Psoas muscle (tissue), 8 donors: ENCODE measurements around the gene LRRC57. TPM values are rescaled to one million over a fixed set of nuclear protein-coding genes. Genes with fewer than 3 reads are reported as not detected.

Experiments
- ATAC-seq, 4 donors: fragments of 200-7000 bp; cut with Tn5 transposase; one replicate each; pipeline ENCODE4 v1.9.1; 2020; ENCODE audit warnings: moderate library complexity in 3 of 4, mild to moderate bottlenecking in 2 of 4
- DNase-seq, 2 donors: peaks; one replicate each; pipeline ENCODE4 v3.0.0-alpha.2; 2020
- H3K27ac ChIP-seq: fragments of 200-600 bp; one replicate; pipeline ENCODE4 v1.8.0; 2022
- H3K27me3 ChIP-seq, 3 donors: fragments of 200-600 bp in 1 of 3; one replicate each; pipeline versions ENCODE4 v1.6.1 to v1.8.0; 2013 to 2022; ENCODE audit warnings: low read length in 2 of 3, mild to moderate bottlenecking in 2 of 3, moderate library complexity in 1 of 3; ENCODE audit not compliant: insufficient read depth in 3 of 3
- H3K36me3 ChIP-seq, 2 donors: fragments of 200-600 bp in 1 of 2; one replicate each; pipeline versions ENCODE4 v1.6.1 to v1.8.0; 2013 to 2022; ENCODE audit warnings: low read depth in 1 of 2, mild to moderate bottlenecking in 1 of 2, moderate library complexity in 1 of 2; ENCODE audit not compliant: insufficient read depth in 1 of 2
- H3K4me1 ChIP-seq: fragments of 200-600 bp; one replicate; pipeline ENCODE4 v1.8.0; 2022
- H3K4me3 ChIP-seq: fragments of 200-600 bp; one replicate; pipeline ENCODE4 v1.8.0; 2022; ENCODE audit warnings: mild to moderate bottlenecking
- H3K9me3 ChIP-seq: fragments of 200-600 bp; one replicate; pipeline ENCODE4 v1.8.0; 2022
- CTCF ChIP-seq: fragments of 200-600 bp; IDR thresholded peaks from one replicate; pipeline ENCODE4 v1.8.0; 2022; ENCODE audit warnings: antibody characterized with exemption
- WGBS, 3 donors: extraction: QIAGEN DNeasy Blood & Tissue Kit; methylation state at CpG; one replicate each; pipeline versions ENCODE4 v1.1.6 to v1.1.7; 2013; 5-methylcytosine and 5-hydroxymethylcytosine counted together
- intact Hi-C, 2 donors: fragments of 100-400 bp; cut with DNase I; formaldehyde crosslinking; loops; one replicate each; pipeline versions ENCODE4 v1.11.0 to v1.14.2; 2022
- polyA plus RNA-seq, 3 donors: library from polyadenylated mRNA; stranded (reverse); fragments of 200-250 nt; gene quantifications; one replicate each; pipeline ENCODE4 v1.2.3, GENCODE V29; 2013
- total RNA-seq, 4 donors: library from RNA; stranded (reverse); fragmentation: NEBNext Ultra II Directional in 2 of 4; extraction: Animal tissue kit (Norgen Biotek cat#: 25700) in 2 of 4; gene quantifications; one replicate each; pipeline versions ENCODE4 v1.2.1 to v1.2.4, GENCODE V29; 2021 to 2023
- donor health status: healthy with polysubstance abuse.
- donor health status: DM: no; HTN: no; CAD: no; lungs with moderate emphysema.
- donor health status: Bipolar disorder and iron deficiency.
- donor health status: healthy.
- donor health status: DM: yes; HTN: yes; CAD: no.
- donor health status: DM: no; HTN: no; CAD: no.
- donor health status: DM: no; HTN: no; CAD: no.
- donor health status: DM: yes; HTN: yes; CAD: no.

The LRRC57 gene
- total and polyA plus RNA-seq, 7 donors: 3.7 to 16.3 (median 8.3) TPM

- peaks cover 4 to 57% of the 10 kb centered on the region in 2 donors for H3K36me3 ChIP-seq
- 93 to 96% (median 93%) methylated on average over 4 of the region's 4 CpGs for WGBS, 3 donors
- H3K27ac ChIP-seq: no peak overlapping the region
- H3K4me3 ChIP-seq: no peak overlapping the region
- H3K4me1 ChIP-seq: peaks cover 35% of the 10 kb centered on the region
- TF ChIP-seq CTCF: no peak
- ATAC-seq (no peak), DNase-seq (no peak)
- intact Hi-C loops: no loop called here
- H3K27me3 ChIP-seq: no peaks in the 10 kb centered on the region
- H3K9me3 ChIP-seq: no peaks in the 10 kb centered on the region
These were observed 3.6 kb downstream of the LRRC57 start for GRCh38 chr15:42544853-42545629.

GRCh38 chr15:42533246-42533645, 15.3 kb downstream of the LRRC57 start:
- intact Hi-C loops: no loop called here
- Histone ChIP-seq H3K27ac (no peak overlapping the region), H3K36me3 (peaks cover 15 to 93% of the 10 kb centered on the region in 2 donors), H3K4me3 (no peak overlapping the region), H3K4me1 (no peaks in the 10 kb centered on the region), H3K9me3 (no peaks in the 10 kb centered on the region), H3K27me3 (no peaks in the 10 kb centered on the region)
- DNase-seq (no peak), ATAC-seq (no peak)
- whole genome bisulfite sequencing, 3 donors: 93 to 97% (median 93%) methylated on average over 1 of the region's 1 CpG
- TF ChIP-seq CTCF: no peak

- no peak for TF ChIP-seq CTCF
- ATAC-seq (no peak), DNase-seq (no peak)
- intact Hi-C loops: no loop called here
- Histone ChIP-seq H3K27ac (no peak overlapping the region), H3K36me3 (peaks cover 15 to 92% of the 10 kb centered on the region in 2 donors), H3K9me3 (no peaks in the 10 kb centered on the region), H3K4me1 (no peaks in the 10 kb centered on the region), H3K27me3 (no peaks in the 10 kb centered on the region), H3K4me3 (no peak overlapping the region)
- WGBS, 3 donors: 91 to 96% (median 92%) methylated on average over 3 of the region's 3 CpGs
These were observed 19.6 kb downstream of the LRRC57 start for GRCh38 chr15:42528970-42529369.

GRCh38 chr15:42523331-42523730, 25.3 kb downstream of the LRRC57 start:
- ATAC-seq (no peak), DNase-seq (no peak)
- H3K27me3 ChIP-seq: no peaks in the 10 kb centered on the region
- no peaks in the 10 kb centered on the region for H3K4me1 ChIP-seq
- no peaks in the 10 kb centered on the region for H3K9me3 ChIP-seq
- intact Hi-C loops: no loop called here
- H3K4me3 ChIP-seq: no peak overlapping the region
- no peak for TF ChIP-seq CTCF
- 77 to 97% (median 97%) methylated on average over 2 of the region's 2 CpGs for WGBS, 3 donors
- no peak overlapping the region for H3K27ac ChIP-seq
- H3K36me3 ChIP-seq: peaks cover 0 to 90% of the 10 kb centered on the region in 2 donors

GRCh38 chr15:42511007-42511391, 37.6 kb downstream of the LRRC57 start:
- no peaks in the 10 kb centered on the region for H3K9me3 ChIP-seq
- no peak for DNase-seq
- ATAC-seq: peak in 1 of 4 donors; percentile 33
- no peak overlapping the region for H3K4me3 ChIP-seq
- peak overlapping the region; percentile 9 for H3K27ac ChIP-seq
- peaks cover 16% of the 10 kb centered on the region for H3K4me1 ChIP-seq
- 70 to 76% (median 74%) methylated on average over 4 of the region's 4 CpGs for WGBS, 3 donors
- intact Hi-C loops: no loop called here
- TF ChIP-seq CTCF: no peak
- H3K36me3 ChIP-seq: peaks cover 3 to 61% of the 10 kb centered on the region in 2 donors
- no peaks in the 10 kb centered on the region for H3K27me3 ChIP-seq
